LoVo (cell line): ENCODE measurements around the gene MST1.

Source experiments
- DNase-seq: peaks from one replicate; pipeline ENCODE4 v3.0.0-alpha.2; 2016; ENCODE audit warnings: low spot score

MST1 gene

DNA sequence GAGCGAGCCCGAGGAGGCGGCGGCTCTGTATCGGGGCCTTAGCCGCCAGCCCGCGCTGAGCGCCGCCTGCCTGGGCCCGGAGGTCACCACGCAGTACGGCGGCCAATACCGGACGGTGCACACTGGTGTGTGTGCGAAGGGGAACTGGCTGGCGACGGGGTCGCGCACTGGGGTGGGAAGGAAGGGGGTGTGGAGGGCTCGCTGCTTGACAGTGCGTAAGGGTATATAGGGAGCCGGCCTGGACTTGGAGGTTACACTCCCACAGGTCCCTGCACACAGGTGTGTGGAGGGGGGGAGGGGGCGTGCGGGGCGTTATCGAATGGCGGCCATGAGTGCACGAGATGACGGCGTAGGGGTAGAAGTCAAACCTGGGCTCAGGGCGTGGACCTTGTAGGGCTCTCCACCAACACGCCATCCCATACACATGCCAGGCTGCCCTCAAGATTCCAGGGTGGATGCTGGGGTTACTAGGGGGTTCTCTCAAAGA is 14.7 kb downstream of the MST1 start:
- no peak for DNase-seq

DNA sequence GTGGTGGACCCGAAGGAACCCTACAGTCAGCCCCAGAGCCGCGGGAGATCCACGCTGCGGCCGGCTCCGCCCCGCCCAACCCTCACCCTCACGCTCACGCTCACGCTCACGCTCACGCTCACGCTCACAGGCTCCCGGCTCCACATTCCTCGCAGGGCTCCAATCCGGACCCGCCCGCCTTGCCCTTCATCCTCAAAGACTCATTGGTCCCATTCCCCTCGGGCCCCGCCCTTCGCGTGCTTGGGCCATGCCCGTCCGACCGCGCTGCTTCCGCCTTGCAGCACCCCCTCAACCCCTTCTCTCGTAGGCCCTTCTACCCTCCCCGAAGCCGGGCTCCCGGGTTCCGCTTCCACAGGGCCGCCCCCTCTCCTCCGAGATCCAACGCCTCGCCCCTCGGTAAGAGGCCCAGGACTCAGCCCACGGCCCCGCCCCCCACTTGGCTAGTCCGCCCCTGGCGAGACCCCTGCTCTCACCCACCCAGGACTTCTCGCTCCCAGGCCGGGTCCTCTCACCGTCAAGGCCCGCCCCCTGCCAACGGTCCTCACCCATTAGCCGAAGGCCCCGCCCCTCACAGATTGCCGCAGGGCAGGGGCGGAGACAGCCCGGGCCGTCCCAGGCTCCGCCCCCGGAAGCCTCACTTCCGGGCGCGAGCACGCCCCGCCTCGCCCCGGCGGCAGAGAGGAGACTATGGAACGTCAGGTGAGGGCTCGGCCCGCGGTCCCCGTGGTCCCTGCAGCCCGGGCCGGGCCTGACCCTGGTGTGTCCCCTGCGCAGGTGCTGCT is 15.4 kb downstream of the MST1 start, which contains the start of gene APEH:
Gene APEH (plus strand): TSS at position 637 of the 782 bp plus-strand sequence. CDS start 51 bp downstream, at position 688.
- DNase-seq = peak; percentile 98

DNA sequence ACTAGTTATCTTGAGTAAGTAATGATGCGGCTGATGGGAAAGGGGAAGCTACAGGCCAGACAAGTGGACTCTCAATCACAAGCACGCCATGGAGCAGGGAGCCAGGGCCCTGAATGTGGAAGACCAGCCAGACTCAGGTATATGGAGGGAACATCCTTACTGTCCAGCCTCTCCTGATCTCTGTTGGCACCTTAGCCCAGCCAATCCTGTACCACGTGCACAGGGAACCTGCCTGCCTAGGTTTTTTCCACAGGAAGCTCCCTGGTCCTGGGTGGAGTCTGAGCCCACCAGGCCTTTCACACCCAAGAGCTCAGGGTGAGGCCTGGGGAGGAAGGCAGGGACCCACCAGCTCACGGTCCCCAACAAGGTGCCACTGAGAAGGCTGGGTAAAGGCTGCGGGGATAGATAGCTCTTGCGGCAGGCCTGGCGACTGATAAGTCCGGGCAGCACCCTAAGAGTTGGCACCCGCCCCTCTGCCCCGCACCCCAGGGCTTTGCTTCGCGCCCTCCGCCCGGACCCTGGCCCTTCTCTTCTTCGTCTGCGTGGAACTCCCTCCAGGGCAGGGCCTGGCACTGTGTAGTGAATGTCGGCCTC is 16.1 kb downstream of the MST1 start:
- DNase-seq = peak; percentile 56

DNA sequence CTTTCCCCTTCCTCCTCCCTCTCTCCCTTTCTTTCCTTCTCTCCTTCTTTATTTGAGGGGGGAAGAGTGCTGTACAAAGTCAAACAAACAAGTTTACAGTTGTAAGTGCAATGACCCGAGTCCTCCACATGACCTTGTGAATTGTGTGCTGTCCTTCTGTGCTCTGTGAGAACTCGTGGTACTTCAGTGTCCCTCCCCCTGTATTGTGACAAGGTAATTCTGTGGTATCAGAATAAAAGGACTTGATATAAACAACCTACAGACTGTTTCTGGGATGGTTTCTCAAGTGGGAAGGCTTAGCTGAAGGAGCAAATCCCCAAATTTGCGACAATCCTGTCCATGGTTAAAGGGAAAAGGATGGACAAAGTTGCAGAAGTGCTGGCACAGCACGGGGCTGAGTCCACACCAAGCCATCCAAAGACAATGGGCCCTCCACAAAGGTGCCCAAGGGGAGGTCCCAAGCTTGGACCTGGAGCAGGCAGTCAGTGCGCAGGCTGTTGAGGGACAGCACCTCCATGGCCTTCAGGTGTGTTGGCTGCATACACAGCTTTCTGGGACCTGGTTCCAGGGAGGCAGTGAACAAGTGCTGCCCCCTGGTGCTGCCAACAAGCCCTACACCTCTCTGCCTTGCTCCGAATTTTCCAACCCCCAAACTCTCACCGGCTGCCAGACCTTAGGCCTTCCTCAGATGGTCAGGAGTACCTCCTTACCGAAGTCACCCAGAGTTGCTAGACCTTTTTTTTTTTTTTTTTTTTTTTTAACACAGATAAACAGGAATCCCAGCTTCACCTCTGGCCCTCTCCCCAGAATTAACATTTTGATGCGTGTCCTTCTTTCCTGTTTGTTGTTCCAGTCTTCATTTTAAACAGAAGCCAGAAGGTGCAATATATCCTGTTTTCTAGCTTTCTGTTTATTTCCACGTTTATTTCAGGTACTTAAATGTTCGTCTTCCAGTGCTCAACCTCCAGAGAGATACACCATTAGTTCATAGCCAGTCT is 17.7 kb downstream of the MST1 start:
- DNase-seq = peak; percentile 65

DNA sequence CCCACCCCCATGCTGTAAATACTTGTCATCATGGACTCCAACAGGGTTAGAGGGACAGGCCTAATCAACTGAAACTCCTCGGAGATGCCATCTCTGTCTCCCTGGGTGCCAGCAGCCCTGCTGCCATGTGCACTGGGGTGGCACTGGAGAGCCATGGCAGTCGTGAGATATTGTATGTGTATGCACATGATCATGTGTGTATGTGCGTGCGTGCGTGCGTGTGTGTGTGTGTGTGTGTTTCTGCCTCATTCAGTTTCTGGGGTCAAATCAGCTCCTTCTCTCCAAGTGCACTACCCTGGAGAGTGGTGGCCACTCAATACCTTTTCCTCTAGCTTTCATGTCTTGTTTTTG is 18.4 kb downstream of the MST1 start:
- no peak for DNase-seq

DNA sequence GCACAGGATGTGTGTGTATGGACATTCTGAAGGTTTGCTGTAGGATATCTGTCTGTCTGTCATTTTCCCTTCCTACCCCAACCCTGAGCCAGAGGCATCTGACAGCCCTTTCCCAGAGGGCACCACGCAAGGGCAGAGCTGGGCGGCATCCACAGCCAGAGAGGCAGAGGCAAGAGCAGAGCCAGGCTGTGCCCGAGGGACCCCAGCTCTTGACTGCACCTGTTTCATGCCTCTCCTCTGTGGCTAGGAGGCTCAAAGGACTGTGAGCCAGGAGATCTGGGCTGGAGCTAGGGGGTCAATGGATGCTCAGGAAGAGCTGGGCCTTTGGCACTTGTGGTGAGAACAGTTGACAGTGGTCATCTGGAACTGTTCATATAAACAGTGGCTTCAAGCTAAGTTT is 19.9 kb downstream of the MST1 start:
- DNase-seq = no peak

DNA sequence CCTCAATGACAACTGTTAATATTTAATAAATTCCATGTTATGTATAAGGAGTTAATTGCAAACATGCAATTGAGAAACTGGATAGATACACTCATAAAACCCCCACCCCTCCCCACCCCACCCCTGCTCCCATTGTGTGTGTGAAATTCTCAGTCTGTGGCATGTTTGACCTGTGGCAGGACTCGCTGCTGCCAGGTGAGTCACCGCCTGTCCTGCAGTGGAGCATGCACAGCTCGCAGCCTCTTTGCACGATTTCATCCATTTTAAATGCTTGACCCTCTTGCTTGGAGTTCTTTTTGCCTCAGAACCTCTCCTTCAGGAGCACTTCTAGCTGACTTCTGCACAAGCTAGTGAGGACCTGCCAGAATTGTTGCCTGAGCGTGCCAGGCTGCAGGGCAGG is 20.4 kb downstream of the MST1 start:
- DNase-seq = no peak

DNA sequence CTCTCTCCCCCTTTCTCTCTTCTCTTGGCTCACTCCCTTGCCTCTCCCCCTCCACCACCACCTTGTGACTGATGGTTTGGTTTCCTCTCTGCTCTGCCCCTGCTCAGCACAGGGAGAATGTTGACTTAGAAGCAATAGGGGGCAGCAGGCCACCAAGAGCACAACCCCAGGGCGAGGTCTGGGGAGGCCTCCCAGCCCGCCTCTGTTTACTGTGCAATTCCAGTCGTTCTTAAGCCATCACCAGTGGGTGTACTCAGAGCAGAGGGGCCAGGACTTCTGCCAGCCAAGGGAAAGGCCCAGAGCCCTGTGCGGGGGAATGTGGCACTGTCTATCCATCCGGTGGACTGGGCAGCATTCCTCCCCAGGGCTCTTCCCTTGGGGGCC is 20.9 kb downstream of the MST1 start:
- no peak for DNase-seq

DNA sequence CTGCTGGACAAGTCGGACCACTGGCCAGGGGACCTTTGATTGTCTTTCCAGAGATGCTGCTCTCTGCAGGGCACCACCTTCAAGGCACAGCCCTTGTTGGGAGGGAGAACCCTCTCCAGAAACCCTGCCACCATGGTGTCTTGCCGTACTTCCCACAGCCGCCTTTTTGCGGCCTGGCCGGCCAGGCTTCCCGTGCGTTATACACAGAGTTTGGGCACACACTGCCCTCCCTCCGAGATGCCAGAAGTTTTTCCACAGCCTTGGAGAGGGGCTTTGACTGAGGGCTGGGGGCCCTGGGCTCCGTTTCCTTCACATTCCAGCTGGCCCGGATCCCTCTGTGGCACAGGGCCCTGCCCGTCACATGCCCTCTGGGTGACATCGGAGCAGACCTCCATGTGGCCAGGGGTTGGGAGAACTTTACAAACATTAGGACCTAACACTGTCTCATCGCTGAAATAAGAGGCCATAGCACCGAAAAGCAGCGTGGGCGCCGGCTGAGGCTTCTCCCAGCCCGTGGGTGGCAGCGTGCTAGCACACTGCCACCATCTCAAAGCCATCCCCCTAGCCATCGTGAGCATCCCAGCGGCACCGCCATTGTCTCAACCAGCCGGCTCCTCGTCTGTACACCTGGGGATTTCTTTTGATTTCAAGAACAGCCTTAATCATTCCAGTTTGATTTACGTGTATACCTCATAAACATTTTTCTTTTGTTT is 21.4 kb downstream of the MST1 start:
- no peak for DNase-seq

DNA sequence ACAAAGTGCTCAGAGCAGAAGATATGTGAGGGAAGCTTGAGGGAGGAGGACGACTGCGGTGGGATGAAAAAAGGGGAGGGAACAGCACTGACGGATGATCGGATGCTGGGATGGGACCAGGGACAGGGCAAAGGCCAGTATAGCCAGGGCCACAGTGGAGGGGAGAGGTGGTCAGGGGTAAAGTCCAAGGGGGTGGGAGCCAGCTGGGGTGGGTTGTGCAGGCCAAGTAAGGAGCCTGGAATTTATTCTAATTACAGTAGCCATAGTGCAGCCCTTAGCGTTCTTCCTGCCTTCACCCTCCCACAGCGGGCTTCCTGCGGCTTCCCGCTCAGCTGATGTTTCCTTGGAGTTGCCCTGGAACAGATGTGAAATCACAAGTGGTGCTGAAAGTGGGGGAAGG is 22.7 kb downstream of the MST1 start:
- DNase-seq = no peak

DNA sequence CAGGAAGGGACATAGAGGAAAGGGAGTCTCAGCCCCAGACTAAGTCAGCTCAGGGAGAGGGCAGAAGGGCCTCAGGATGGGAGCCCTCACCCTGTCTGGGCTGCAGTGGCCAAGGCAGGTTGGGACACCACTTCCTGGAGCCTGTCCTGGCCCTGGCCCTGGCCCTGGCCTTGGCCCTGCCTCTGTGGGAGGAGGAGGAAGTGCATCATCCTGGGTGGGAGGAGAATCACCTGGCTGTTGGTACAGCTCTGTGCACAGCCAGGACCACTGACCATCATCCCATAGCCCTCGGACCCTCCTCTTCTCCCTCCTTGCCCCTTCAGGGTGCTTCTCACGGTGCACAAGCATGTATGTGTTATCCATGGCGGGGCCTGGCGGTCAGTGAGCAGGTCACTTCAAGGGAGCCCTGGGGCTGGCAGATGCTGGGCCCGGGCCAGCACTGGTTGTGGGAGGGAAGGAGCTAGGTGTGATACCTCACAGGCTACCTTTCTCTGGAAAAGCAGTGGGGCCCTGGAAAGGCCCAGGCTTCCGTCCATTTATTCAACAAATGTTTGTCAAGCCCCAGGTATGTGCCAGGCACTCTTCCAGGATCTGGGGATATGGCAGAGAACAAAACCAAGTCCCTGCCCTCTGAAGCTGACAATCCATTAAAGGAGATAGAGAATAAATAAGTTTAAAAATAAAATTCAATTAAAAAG is 23.3 kb downstream of the MST1 start:
- no peak for DNase-seq

DNA sequence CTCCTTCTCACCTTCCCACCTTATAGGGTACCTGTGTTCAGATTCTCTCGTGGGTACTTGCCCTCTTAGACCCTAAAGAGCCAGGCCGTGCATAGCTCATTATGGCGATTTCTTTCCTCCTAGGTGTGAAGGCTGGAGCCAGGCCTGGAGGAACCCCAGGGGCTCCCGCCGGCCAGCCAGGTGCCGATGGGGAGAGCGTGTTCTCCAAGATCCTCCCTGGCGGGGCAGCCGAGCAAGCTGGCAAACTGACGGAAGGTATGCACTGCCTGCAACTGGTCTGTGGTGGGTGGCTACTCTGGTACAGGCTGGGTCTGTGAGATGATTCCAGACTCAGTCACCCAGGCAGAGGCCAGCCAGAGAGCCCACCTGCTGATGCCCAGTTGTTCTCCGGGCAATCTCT is 25.0 kb downstream of the MST1 start:
- no peak for DNase-seq

DNA sequence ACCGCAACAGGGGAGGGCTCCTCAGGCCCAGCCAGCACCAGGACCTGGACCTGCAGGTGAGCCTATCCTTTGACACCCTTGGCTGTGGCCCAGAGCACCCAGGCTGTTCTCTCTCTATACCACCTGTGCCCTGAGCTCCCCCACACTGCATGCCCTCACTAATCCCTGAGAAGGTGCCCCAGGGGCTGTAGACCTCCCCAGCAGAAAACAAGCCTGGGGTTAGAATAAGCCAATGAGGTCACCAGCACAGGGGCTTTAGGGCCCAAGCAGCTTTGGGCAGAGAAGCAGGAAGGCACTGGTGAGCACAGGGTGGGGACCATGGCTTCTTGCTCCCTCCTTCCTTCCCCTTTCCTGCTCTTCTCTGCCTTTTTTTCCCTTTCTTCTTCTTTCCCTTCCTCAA is 25.4 kb downstream of the MST1 start:
- no peak for DNase-seq

DNA sequence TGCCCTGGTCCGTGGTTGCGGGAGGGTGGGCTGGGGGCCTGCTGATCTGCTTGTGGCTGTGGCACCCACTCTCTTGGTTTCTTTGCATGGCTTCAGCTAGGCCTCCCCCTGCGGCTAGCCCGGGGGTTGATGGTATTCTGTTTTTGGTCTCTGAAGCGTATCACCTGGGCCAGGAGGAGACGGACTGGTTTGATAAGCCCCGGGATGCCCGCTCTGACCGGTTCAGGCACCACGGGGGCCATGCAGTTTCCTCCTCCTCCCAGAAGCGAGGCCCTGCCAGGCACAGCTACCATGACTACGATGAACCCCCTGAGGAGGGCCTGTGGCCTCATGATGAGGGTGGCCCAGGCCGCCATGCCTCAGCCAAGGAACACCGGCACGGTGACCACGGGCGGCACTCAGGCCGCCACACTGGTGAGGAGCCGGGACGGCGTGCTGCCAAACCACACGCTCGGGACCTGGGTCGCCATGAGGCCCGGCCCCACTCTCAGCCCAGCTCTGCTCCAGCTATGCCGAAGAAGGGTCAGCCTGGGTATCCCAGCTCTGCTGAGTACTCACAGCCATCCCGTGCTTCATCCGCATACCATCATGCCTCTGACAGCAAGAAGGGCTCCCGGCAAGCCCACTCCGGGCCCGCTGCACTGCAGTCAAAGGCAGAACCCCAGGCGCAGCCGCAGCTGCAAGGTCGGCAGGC is 26.4 kb downstream of the MST1 start:
- no peak for DNase-seq

DNA sequence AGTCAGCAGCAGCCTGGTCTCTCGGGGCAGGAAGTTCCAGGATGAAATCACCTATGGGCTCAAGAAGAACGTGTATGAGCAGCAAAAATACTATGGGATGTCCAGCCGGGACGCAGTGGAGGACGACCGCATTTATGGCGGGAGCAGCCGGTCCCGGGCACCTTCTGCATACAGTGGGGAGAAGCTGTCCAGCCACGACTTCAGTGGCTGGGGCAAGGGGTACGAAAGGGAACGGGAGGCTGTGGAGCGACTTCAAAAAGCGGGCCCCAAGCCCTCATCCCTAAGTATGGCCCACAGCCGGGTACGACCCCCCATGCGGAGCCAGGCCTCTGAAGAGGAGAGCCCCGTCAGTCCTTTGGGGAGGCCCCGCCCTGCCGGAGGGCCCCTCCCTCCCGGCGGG is 27.3 kb downstream of the MST1 start:
- no peak for DNase-seq

DNA sequence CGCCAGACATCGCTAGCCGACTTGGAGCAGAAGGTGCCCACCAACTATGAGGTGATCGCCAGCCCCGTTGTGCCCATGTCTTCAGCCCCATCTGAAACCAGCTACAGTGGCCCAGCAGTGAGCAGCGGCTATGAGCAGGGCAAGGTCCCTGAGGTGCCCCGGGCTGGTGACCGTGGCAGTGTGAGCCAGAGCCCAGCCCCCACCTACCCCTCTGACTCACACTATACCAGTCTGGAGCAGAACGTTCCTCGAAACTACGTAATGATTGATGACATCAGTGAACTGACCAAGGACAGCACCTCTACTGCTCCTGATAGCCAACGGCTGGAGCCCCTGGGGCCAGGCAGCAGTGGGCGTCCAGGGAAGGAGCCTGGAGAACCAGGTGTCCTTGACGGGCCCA is 28.0 kb downstream of the MST1 start:
- no peak for DNase-seq

DNA sequence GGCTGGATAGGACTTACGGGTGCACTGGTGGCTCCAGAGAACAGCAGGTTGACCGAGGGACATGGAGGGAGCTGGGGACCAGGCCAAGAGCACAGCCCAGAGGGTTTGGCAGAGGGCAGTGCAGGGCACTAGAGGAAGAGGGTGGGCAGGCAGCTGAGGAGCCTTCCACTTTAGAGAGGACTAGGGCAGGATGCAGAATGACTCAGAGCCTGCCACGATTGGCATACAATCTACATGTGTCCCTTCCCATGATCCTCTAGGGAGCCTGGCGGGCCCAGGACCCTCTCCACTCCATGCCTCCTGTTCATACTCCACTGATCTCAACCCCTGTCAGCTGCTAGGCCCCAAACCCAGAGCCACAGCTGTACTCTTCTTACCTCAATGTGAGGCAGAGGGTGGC is 29.5 kb downstream of the MST1 start:
- no peak for DNase-seq

DNA sequence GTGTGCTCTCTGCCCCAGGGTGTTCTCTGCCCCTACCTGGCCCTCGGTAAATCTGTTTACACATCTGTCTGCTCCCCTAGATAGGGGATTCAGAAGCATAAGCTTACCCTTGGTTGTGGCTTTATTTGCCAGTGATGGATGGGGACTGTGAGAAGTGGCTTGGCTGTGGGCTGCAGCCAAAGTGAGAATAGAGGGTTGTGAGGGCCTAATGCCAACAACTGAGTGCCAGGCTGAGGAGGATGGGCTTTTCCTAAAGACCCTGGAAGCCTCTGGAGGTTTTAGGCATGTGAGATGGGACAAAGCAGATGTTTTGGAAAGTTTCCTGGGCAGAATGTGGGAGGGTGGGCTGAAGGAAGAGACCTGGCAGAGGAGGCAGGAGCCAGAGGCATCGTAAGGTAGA is 30.6 kb downstream of the MST1 start:
- DNase-seq = no peak

DNA sequence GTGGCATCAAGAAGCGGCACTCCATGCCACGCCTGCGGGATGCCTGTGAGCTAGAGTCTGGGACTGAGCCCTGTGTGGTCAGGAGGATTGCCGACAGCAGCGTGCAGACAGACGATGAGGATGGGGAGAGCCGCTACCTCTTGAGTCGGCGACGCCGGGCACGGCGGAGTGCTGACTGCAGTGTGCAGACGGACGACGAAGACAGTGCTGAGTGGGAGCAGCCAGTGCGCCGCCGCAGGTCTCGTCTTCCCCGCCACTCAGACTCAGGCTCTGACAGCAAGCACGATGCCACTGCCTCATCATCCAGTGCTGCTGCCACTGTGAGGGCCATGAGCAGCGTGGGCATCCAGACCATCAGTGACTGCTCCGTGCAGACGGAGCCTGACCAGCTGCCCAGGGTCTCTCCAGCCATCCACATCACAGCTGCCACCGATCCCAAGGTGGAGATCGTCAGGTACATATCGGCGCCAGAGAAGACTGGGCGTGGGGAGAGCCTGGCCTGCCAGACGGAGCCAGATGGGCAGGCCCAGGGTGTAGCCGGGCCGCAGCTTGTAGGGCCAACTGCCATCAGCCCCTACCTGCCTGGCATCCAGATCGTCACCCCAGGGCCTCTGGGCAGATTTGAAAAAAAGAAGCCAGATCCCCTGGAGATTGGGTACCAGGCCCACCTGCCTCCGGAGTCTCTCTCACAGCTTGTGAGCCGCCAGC is 31.9 kb downstream of the MST1 start:
- no peak for DNase-seq

DNA sequence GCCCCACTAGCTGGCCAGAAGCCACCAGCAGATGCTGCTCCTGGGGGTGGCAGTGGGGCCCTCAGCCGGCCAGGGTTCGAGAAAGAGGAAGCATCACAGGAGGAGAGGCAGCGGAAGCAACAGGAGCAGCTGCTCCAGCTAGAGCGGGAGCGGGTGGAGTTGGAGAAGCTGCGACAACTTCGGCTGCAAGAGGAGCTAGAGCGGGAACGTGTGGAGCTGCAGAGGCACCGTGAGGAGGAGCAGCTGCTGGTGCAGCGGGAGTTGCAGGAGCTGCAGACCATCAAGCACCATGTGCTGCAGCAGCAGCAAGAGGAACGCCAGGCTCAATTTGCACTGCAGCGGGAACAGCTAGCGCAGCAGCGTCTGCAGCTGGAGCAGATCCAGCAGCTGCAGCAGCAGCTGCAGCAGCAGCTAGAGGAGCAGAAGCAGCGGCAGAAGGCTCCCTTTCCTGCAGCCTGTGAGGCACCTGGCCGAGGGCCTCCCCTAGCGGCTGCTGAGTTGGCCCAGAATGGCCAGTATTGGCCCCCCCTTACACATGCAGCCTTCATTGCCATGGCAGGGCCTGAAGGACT is 32.6 kb downstream of the MST1 start:
- DNase-seq = no peak
